Heart right ventricle (tissue), 16 donors: Measurements from ENCODE around the gene ERFL. TPM values are rescaled to one million over a fixed set of nuclear protein-coding genes. Genes with fewer than 3 reads are reported as not detected.
A peak's percentile ranks its signal among the peaks of the same experiment; 100 is the strongest.

Source experiments
- ATAC-seq, 8 donors: fragments of 200-7000 bp; cut with Tn5 transposase; one replicate each; pipeline ENCODE4 v1.9.1; 2020; ENCODE audit warnings: mild to moderate bottlenecking in 8 of 8, moderate library complexity in 8 of 8, moderate number of reproducible peaks in 1 of 8
- DNase-seq, 2 donors: peaks; one replicate each; pipeline ENCODE4 v3.0.0-alpha.2; 2020
- H3K27ac ChIP-seq, 10 donors: fragments of 200-600 bp; sonication (generic) in 2 of 10; one replicate each; pipeline versions ENCODE4 v1.5.0 to v1.8.0; 2020 to 2022; ENCODE audit warnings: mild to moderate bottlenecking in 3 of 10
- H3K27me3 ChIP-seq, 7 donors: fragments of 200-600 bp; one replicate each; pipeline ENCODE4 v1.8.0; 2021 to 2022; ENCODE audit warnings: mild to moderate bottlenecking in 2 of 7
- H3K36me3 ChIP-seq, 9 donors: fragments of 200-600 bp; sonication (generic) in 1 of 9; one replicate each; pipeline versions ENCODE4 v1.5.0 to v1.8.0; 2020 to 2022; ENCODE audit warnings: mild to moderate bottlenecking in 2 of 9
- H3K4me1 ChIP-seq, 9 donors: fragments of 200-600 bp; sonication (generic) in 1 of 9; one replicate each; pipeline versions ENCODE4 v1.5.0 to v1.8.0; 2020 to 2022; ENCODE audit warnings: mild to moderate bottlenecking in 4 of 9
- H3K4me3 ChIP-seq, 10 donors: fragments of 200-600 bp; sonication (generic) in 2 of 10; one replicate each; pipeline versions ENCODE4 v1.5.0 to v1.8.0; 2020 to 2022; ENCODE audit warnings: mild to moderate bottlenecking in 7 of 10, moderate library complexity in 2 of 10
- H3K9me3 ChIP-seq, 11 donors: fragments of 200-600 bp in 10 of 11; sonication (generic) in 2 of 11; one replicate each; pipeline versions ENCODE4 v1.5.0 to v1.8.0; 2013 to 2022; ENCODE audit warnings: mild to moderate bottlenecking in 2 of 11, control low read depth in 1 of 11, moderate library complexity in 1 of 11
- CTCF ChIP-seq, 9 donors: fragments of 200-600 bp; sonication (generic) in 2 of 9; IDR thresholded peaks; one replicate each; pipeline versions ENCODE4 v1.5.0 to v1.8.0; 2021 to 2022; ENCODE audit warnings: antibody characterized with exemption in 9 of 9, mild to moderate bottlenecking in 5 of 9, moderate library complexity in 1 of 9
- WGBS, 2 donors: extraction: QIAGEN DNeasy Blood & Tissue Kit; methylation state at CpG; one replicate each; pipeline ENCODE4 v1.1.7; 2013; ENCODE audit warnings: inconsistent platforms in 1 of 2; 5-methylcytosine and 5-hydroxymethylcytosine counted together
- intact Hi-C, 10 donors: fragments of 100-400 bp; cut with DNase I; formaldehyde crosslinking; loops; one replicate each; pipeline versions ENCODE4 v1.11.1 to v1.14.2; 2022
- polyA plus RNA-seq, 2 donors: library from polyadenylated mRNA; stranded (reverse); fragments of 200-250 nt; gene quantifications; one replicate each; pipeline ENCODE4 v1.2.3, GENCODE V29; 2013
- total RNA-seq, 10 donors: library from RNA; stranded (reverse); fragmentation: NEBNext Ultra II Directional in 3 of 10; extraction: Animal tissue kit (Norgen Biotek cat#: 25700) in 3 of 10; gene quantifications; one replicate each; pipeline versions ENCODE4 v1.2.1 to v1.2.4, GENCODE V29; 2021 to 2023
- donor health status: Arrhythmogenic right ventricular cardiomyopathy.
- donor health status: ischemic (EF 13 %, LVEDD 7.1; RV severe dilation, severe dysfunction).
- donor health status: healthy with polysubstance abuse.
- donor health status: DM: no; HTN: yes; CAD: no.
- donor health status: DM: no; HTN: no; CAD: no.
- donor health status: ischemic (EF 25% LVEDD 6.9; RV normal size, moderate dysfunction).
- donor health status: ischemic (EF 25% LVEDD 5.7; RV mildly dilated, moderate dysfunction).
- donor health status: healthy.
- donor health status: DM: yes; HTN: yes; CAD: no.
- donor health status: Ischemic cardiomyopathy.
- donor health status: ischemic (EF 35%, LVEDD 5.7; RV mildly dilated, moderate dysfunction).
- donor health status: nonischemic (EF 11% LVEDD 7.7; RV severe dilation, severe dysfunction).
- donor health status: DM: yes; HTN: yes; CAD: no.
- donor health status: PGD.
- donor health status: ischemic (EF 29% LVEDD 5.4; RV normal size, mild dysfunction).
- donor health status: nonischemic (EF 23%, LVEDD 6.1; RV moderate dilation, normal function).

ERFL gene
- total and polyA plus RNA-seq, 12 donors, result 0.04 to 0.22 (median 0.13) TPM; not detected in 7

DNA sequence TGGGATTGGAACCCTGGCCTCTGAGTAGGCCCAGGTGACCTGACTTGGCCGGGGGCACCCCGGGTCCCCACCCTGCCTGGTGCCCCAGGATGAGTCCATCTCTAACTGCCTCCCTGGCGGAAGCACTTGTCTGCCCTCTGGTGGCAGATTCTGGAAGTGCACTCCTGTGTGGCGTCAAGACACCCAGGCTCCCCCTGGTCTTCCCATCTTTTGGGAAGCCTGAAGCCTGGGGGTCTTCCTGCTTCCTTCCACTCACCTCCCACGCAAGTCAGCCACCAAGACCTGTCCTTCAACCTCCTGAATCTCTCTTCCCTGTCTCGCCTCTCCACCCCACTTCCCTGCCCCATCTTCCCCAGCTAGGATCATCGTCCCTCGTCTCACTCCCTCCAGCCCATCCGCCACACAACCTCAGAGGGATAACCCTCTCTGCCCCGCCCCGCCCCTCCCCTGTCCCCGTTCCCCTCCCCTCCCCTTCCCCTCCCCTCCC is 23.5 kb upstream of the ERFL start:
- H3K4me3 ChIP-seq, result no peak overlapping the region
- peak; percentile 71 to 82 for DNase-seq
- peak; percentile 93 to 100 (median 98) for TF ChIP-seq CTCF (IDR thresholded peaks at IDR 0.05)
- peak; percentile 58 to 82 (median 72) for ATAC-seq
- peaks cover 0 to 26% (median 0%) of the 10 kb centered on the region in 9 donors for H3K36me3 ChIP-seq
- H3K27me3 ChIP-seq, result no peaks in the 10 kb centered on the region
- H3K9me3 ChIP-seq, result no peaks in the 10 kb centered on the region
- peaks cover 0 to 14% (median 3%) of the 10 kb centered on the region in 9 donors for H3K4me1 ChIP-seq
- no peak overlapping the region for H3K27ac ChIP-seq
- 3 to 4% methylated on average over 12 of the region's 12 CpGs for WGBS, 2 donors
- intact Hi-C loops, result loop anchor here in 2 of 10 donors (2.0 to 5.0 kb wide), 2 partner anchors 79 kb away; no protein-coding TSS in a partner anchor

GRCh38 chr19:41947091-41947490 is 18.8 kb upstream of the ERFL start:
- ATAC-seq, result no peak

GRCh38 chr19:41945135-41945766 is 17.0 kb upstream of the ERFL start:
- peak in 1 of 8 donors; percentile 43 for ATAC-seq

More at GRCh38 chr19:41947091-41947490, 18.8 kb upstream of the ERFL start:
- Histone ChIP-seq H3K36me3 (no peaks in the 10 kb centered on the region), H3K27me3 (peaks cover 0 to 6% (median 0%) of the 10 kb centered on the region in 7 donors), H3K4me1 (peaks cover 0 to 13% (median 0%) of the 10 kb centered on the region in 9 donors), H3K27ac (no peak overlapping the region), H3K4me3 (no peak overlapping the region), H3K9me3 (no peaks in the 10 kb centered on the region)
- no peak for TF ChIP-seq CTCF (IDR thresholded peaks at IDR 0.05)
- intact Hi-C loops, result loop anchor here in 2 of 10 donors (5.0 kb wide), 1 partner anchor 75 kb away; no protein-coding TSS in a partner anchor
- no peak for DNase-seq
- WGBS, 2 donors, result 89 to 95% methylated on average over 3 of the region's 3 CpGs

GRCh38 chr19:41944336-41944735 is 16.1 kb upstream of the ERFL start:
- no peak overlapping the region for H3K27ac ChIP-seq
- WGBS, 2 donors, result 66 to 67% methylated on average over 2 of the region's 2 CpGs
- no peak for TF ChIP-seq CTCF (IDR thresholded peaks at IDR 0.05)
- H3K27me3 ChIP-seq, result peaks cover 4 to 29% (median 24%) of the 10 kb centered on the region in 7 donors
- intact Hi-C loops, result no loop called here
- no peak for DNase-seq
- no peaks in the 10 kb centered on the region for H3K9me3 ChIP-seq
- no peaks in the 10 kb centered on the region for H3K36me3 ChIP-seq
- H3K4me3 ChIP-seq, result no peak overlapping the region
- H3K4me1 ChIP-seq, result peaks cover 0 to 19% (median 13%) of the 10 kb centered on the region in 9 donors
- no peak for ATAC-seq

More at GRCh38 chr19:41945135-41945766, 17.0 kb upstream of the ERFL start:
- no peak for DNase-seq
- Histone ChIP-seq H3K36me3 (no peaks in the 10 kb centered on the region), H3K9me3 (no peaks in the 10 kb centered on the region), H3K4me3 (no peak overlapping the region), H3K27me3 (peaks cover 0 to 22% (median 18%) of the 10 kb centered on the region in 7 donors), H3K27ac (peak overlapping the region in 1 of 10 donors; percentile 40), H3K4me1 (peaks cover 0 to 13% (median 7%) of the 10 kb centered on the region in 9 donors)
- WGBS, 2 donors, result 85 to 93% methylated on average over 8 of the region's 8 CpGs
- no peak for TF ChIP-seq CTCF (IDR thresholded peaks at IDR 0.05)
- intact Hi-C loops, result loop anchor here in 2 of 10 donors (5.0 kb wide), 1 partner anchor 73 kb away; no protein-coding TSS in a partner anchor
